ENCODE results near the gene TOMM40.

- TF ChIP-seq CTCF (IDR thresholded peaks at IDR 0.05) (no peak), POLR2A (IDR thresholded peaks at IDR 0.05) (no peak)
These were observed 3.4 kb upstream of the TOMM40 start for GRCh38 chr19:44887648-44888047.

All from Peyer's patch (tissue), 4 donors.